CD4-positive, alpha-beta T cell treated with Interleukin-15 for 4 hours (primary cell): Measurements from ENCODE around the gene GFRA3.

ENCODE experiments used
- DNase-seq: peaks from one replicate; pipeline ENCODE4 v3.0.0-alpha.2; 2020; ENCODE audit warnings: low spot score

The GFRA3 gene

DNA sequence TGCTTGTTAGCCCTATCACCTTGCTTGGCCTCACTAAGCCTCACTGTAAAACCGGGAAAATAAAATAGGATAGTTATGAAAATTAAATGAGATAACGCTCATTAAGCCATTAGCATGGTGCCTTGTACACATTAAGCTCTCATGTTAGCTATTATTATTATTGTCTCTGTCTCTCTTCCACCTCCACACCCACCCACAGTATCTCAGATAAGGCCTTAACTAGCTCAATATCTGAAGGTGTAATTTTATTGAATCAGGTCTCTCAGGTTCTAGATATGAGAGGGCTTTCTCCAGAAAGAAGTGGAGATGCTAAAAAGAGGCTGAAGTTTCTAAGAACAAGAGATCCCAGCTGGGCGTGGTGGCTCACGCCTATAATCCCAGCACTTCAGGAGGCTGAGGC, 27.6 kb downstream of the GFRA3 start:
- DNase-seq: no peak

DNA sequence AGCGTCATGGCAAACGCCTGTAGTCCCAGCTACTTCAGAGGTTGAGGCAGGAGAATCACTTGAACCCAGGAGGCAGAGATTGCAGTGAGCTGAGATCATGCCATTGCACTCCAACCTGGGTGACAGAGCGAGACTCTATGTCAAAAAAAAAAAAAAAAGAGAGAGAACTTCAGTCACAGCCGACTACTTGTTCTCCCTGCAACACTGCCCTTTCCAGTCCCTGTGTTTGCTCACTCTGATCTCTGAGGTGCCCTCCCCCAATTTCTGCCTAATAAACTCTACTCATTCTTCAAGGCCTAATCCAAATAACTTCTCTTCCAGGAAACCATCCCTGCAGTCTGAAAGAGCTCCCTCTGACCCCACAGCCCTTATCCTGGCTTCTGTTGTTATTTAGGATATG, 28.1 kb downstream of the GFRA3 start:
- no peak for DNase-seq

DNA sequence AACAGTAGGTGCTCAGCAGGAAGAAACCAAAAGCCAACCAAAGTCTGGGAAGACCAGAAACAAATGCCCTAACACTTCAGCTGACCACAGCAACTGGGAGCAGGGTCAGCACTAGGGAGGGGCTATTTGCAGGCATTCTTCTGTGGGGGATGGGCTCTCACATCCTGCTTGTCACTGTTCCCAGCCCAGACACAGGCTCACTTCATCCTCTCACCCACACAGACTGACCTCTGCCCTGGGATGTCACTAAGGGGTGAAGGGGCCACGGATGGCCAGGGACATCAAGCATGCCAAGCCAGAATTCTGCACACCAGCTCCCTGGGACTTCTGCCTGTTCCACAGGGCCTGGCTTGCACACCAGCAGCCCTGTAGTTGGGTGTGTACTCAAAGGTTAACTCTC, 28.7 kb downstream of the GFRA3 start:
- DNase-seq: no peak

DNA sequence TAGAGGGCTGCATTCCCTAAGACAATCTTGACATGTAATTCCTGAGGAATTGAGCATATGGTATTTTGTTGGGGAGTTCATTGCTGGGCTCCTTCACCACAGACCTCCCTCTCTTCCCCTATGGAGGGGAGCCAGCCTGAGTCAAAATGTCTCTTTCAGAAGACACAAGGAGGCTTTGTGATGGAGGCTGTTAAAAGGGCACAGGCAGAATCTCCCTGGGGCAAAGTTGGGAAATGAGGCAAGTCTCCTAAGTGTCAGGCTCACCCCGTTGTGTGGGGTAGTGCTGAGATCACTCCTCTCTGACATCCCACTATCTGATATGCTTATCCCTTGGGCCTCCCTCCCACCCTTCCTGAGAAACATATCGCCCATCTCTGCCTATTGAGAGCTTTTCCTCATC, 30.6 kb downstream of the GFRA3 start:
- no peak for DNase-seq

DNA sequence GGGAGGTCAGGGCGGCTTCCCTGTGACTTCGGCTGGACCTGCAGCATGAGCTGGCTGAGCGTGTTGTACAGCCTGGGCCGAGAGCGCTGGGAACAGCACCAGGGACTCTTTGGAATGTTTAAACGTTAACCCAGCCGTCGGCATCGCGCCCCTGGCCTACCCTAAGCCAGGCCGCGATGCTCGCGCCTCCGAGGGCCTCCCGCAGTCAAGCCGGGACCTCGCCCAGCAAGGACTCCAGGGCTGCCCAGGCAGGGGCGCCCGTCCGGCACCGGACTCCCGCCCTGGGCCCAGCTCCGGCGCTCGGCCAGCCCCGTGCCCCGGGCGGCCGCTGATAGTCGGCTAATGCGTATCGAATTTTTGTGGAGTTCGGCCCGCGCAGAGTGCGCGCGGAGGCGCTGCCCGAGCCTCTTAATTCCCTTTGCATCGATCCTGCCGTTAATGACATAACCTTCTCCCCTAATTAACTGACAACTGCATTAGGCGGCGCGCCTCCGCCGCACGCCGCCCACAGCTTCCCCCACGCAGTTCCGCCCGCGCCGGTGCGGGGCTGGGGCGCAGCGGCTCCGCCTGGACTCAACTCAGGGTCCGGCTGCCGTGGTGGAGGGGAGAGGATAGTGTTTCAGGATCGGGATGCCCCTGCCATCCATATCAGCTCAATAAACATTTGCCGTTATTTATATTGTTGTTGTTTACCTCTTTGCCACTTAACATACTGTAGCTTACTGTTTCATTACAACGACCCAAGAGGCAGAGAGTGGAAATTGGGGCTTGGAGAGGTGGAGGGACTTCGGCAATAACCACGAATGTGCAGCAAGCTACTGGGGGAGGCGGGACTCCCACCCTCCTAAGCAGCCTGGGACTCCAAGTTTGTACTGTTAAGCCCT, 32.5 kb downstream of the GFRA3 start:
- no peak for DNase-seq

DNA sequence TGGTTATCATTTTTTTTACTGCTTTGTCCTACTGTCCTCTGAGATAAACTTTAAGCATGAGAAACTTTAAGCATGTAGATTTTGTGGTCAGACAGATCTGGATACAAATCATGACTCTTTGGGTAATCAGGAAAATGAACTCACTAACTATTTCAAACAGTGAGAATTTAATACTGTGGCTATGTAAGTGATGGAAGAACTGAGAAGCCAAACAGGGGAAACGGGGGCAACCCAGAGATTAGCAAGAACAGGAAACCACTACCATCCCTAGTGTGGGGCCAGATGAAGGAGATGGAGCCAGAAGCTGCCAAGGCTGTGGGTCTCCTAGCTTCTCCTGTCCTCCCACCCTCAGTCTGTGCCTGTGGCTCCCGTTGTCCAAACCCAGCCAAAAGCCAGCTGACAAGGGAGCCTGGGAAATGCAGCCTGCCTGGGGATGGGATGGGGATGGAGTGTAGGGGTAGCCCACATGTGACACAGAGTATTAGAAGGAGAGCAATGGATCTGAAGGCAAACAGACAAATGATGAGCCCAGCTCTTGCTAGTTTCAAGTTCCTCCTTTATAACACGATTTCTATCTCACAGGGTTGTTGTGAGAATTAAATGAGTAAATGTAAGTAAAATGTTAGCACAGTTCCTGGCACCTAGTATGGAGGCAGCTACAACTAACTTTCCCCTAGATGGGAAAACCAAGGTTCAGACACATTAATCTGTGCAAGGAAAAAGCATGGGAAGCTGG, 33.6 kb downstream of the GFRA3 start:
- no peak for DNase-seq

DNA sequence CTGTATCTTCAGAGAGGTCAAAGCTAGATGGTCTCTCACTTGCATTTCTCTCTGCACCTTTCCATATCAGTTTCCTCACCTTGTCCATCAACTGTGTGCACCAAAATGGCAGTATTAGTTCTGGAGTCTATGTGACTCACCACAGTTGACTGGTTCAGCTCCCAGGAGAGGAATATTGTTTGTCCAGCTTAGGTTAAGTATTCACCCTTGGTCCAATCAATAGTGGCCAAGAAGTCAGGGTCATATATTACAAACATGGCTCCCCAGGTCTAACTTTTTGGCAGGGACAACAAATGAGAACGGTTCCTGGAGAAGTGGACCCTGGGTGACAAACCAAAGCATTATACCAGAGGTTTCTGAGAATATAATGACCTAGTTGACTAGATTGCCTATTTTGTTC, 36.4 kb downstream of the GFRA3 start:
- no peak for DNase-seq

DNA sequence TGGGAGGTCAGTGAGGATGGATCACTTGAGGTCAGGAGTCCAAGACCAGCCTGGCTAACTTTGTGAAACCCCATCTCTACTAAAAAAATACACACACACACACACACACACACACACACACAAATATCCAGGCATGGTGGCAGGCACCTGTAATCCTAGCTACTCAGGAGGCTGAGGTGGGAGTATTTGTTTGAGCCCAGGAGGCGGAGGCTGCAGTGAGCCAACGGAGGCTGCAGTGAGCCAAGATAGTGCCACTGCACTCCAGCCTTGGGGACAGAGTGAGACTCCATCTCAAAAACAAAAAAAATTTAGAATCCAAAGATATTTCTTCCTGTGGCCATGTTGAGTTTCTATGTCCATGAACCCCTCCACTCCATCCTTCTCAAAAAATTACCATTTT, 39.8 kb downstream of the GFRA3 start:
- DNase-seq: no peak

DNA sequence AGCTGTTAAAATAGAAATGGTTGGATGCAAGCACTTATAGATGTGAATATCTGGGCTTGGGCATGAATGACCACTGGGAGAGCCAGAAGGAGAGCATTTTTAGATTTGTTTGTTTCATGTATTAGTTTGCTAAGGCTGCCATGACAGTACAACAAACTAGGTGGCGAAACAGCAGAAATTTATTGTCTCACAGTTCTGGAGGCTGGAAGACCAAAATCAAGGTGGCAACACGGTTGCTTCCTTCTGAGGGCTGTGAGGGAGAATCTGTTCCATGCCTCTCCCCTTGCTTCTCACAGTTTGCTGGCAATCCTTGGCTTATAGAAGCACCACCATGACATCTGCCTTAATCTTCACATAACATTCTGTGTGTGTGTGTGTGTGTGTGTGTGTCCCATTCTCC, 41.1 kb downstream of the GFRA3 start:
- DNase-seq: no peak

DNA sequence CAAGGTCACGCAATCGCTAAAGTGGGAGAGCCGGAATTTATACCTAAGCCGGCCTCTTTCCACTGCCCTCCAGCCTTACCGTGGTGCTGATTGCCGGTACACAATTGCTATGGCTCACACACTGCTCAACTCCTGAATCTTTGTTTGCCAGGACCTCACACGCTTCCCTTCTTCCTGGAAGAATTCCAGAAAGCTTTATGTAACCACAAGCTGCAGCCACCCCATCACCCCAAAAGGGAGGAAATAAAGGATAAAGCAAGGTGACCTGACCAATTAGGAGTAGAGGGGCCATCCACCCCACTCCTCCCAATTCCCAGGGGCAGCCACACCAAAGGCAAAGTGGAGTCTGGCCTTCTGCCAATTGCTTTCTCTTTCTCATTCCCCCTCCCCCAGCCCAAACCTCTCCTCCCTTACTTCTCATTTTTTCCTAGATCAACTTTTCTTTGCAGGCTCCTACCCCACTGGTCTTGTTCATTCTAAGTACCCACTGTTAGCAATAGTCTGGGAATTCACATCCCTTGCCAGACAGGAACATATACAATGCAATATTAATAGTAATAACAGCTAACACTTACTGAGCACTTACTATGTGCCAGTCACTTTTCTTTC, 43.3 kb downstream of the GFRA3 start:
- no peak for DNase-seq

DNA sequence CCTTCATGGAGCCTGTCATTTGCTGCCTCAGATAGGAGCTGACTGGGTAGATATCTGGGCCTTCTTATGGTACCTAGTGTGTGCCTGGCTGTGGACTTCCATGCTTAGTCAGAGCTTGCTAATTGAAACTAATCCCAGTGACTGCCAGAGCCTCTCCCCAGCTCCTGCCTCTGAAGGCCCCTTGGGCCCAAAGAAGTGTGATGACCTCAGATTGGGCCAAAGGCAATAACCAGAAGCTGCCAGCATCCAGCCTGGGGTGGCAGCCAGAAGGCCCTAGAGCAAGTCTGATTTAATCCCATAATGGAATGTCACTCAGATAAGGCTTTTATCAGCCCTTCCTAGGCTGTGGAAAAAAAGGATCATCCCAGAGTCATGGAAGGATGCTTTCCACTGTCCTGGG, 44.2 kb downstream of the GFRA3 start:
- no peak for DNase-seq

DNA sequence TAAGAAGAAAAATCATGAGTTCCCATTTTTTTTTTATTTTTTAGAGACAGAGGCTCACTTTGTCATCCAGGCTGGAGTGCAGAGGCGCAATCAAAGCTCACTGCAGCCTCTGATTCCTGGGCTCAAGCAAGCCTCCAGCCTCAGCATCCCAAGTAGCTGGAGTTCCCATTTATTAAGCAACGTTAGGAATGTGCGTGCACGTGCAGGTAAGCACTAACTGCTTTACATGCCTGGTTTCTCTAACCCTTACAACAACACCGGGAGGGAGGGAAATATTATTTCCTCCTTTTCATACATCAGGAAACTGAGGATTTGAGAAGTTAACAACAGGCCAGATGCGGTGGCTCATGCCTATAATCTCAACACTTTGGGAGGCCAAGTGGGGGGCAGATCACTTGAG, 45.0 kb downstream of the GFRA3 start:
- no peak for DNase-seq

DNA sequence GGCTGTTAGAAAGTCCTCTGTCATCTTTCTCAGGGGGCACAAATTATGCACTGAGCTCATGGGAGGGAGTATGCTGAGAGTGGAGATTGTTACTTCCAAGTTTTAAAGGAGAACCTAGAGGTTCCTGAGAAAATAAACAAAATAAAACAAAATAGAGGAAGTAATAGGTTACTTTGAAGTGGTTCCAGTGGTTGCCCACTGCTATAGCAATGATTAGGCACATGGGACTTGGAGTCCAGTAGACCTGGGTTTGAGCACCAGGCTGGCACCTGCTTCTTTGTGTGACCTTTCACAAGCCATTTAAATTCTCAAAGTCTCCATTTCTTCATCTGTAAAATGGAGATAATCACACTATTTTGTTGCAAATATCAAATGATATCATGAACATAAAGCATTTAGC, 47.5 kb downstream of the GFRA3 start:
- DNase-seq: no peak

DNA sequence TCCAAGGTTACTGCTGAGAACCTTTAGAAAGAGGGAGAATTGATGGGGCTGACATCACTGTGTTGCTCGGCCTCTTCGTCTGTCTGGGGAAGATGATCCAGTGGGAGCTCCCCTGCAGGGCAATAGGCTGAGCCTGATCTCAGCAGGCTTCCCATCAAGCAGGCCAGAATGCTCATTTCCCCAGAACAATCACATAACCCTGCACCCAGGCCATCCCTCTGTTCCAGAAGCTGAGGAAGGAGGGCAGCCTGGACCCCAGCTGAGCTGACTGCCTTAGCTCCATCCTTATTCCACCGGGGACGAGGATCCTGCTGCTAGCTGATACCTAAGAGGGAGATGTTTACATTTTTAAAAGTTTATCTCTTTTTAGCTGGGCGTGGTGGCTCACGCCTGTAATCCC, 49.7 kb downstream of the GFRA3 start:
- no peak for DNase-seq

DNA sequence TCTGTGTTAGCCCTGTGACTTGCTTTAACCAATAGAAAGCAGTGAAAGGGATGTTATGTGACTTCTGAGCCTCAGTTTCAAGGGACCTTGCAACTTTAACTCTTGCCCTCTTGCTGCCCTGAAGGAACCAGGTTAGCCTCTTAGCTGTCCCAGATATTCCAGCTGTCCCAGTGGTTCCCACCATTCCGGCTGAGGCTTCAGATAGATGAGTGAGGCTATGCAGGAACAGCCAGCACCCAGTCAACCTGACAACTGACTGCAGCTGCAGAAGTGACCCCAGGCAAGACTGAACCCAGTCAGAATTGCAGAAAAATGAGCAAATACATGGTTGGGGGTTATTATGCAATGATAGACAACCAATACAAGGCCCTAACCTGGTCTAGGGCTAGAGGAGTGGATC, 50.9 kb downstream of the GFRA3 start:
- DNase-seq: no peak

DNA sequence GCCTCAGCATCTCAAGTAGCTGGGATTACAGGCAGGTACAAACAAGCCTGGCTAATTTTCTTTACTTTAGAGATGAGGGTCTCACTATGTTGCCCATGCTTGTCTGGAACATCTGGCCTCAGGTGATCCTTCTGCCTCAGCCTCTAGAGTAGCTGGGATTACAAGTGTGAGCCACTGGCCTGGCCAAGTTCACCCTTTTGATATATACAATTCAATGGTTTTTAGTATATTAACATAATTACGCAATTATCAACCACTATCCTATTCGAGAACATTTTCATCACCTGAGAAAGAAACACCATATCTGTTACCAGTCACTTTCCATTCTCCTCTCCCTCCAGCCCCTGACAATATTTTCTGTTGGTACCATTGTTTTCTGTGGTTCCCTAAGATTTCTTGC, 57.6 kb downstream of the GFRA3 start:
- no peak for DNase-seq

DNA sequence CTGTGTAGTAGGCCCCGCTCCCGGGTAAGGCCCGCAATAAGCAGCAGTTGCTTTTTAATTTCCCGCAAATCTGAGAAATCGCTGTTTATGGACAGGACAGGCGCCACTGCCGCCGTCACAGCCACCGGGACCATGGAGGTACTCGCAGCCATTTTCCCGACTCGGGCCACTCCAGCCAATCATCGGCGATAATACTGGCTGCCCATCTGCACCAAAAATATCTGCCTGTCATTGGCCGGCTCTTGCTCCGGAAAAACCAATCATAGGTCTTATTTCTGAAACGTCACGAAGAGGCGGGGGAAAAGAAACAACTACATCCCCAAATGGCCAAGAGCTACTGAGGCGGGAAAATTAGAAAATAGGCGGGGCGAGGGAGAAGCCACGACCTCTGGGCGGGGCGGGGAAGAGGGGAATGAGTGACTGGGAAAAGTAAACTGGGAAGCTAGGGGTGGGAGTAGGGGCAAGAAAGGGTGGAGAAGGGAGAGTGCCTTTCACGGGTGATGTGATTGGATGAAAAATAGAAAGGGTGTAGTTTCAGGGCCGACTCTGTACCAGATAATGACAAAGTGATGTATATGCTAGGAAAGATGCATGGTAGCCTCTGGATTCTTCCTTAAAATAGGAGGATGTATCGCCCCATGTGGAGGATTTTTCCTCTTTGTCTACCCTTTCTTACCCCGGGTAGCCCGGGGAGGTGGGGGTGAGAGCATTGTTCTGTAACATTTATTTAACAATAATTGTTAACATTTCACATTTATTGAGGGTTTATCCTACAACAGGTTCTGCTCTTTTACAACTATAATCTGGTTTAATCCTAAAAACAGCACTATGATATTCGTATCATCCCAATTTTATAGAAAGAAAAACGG, 61.0 kb downstream of the GFRA3 start, which contains the start of gene CDC23:
CDC23 (minus strand) TSS at position 163 of the 869 bp plus-strand sequence; CDS start at position 152, 11 bp downstream.
- DNase-seq: peak; percentile 95

DNA sequence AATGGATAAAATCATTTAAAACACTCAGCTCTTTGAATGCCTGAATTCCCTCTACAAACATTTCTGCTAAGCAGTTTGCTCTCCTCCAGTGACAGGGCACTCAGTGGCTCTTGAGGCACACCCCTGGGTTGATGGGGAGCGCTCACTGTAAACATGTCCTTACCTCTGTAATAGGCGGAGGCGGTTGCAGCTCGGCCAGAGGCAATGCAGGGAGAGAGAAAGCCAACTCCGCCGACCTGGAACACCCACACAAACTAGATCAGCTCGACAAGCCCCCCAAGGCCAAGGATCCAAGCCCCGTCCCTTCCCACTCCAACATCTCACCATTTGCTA, 61.6 kb downstream of the GFRA3 start:
- DNase-seq: peak; percentile 1

DNA sequence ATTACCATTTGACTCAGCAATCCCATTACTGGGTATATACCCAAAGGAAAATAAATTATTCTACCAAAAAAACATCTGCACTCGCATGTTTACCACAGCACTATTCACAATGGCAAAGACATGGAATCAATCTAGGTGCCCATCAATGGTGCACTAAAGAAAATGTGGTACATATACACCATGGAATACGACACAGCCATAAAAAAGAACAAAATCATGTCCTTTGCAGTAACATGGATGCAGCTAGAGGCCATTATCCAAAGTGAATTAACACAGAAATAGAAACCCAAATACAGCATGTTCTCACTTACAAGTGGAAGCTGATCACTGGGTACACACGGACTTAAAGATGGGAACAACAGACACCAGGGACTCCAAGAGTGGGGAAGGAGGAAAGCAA, 63.4 kb downstream of the GFRA3 start:
- DNase-seq: no peak
